Body of pancreas (tissue), 4 donors: ENCODE data around the gene THTPA.

Experiments
- CTCF ChIP-seq, 7 experiments: fragments of 450-650 bp in 4 of 7; fragments of 200-600 bp in 3 of 7; sonication (generic) in 3 of 7; IDR thresholded peaks; one replicate each; pipeline ENCODE4 v1.5.1; 2016 to 2019; ENCODE audit warnings: antibody characterized with exemption in 7 of 7
- POLR2A ChIP-seq, 3 donors: fragments of 450-650 bp; IDR thresholded peaks; one replicate each; pipeline ENCODE4 v1.6.1; 2016; ENCODE audit warnings: antibody characterized with exemption in 3 of 3, mild to moderate bottlenecking in 2 of 3

DNA sequence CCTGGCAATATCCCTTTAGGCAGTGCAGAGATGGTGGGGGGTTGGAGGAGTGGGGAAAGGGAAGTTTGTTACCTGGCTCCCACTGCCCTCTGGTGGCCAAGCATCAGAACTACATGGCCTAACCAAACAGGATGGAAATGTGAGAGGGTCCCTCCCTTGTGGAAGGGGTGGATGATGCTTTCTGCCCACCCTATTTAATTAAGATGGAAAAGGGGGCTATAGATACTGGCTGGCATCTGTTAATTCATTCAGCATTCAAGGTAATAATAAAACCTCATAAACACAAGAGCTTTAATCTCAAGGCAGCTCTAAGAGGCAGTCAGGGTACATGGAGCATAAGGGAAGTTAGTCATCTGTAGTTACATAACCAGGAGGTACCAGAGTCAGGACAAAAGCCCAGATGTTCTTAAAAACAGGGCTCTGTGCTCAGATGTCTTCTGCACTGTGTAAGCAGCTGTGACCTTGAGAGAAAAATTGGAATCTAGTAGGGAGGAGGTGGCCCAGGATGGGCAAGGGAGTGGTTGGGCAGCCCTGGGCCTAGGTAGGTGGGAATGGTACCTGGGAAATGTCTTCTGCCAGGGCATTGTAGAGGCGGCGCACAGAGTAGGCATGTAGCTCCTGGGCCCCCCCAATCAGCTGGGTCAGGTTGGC lies 6.9 kb downstream of the THTPA start:
- TF ChIP-seq POLR2A (IDR thresholded peaks at IDR 0.05) = no peak
- peak; percentile 68 to 90 (median 84) for TF ChIP-seq CTCF (IDR thresholded peaks at IDR 0.05)
